H1 (cell line): ENCODE measurements around the gene FARP2. TPM values are rescaled to one million over a fixed set of nuclear protein-coding genes. Genes with fewer than 3 reads are reported as not detected.

Source experiments
- microRNA-seq, 2 experiments: library from miRNA; unstranded; fragments of <30 nt; microRNA quantifications; one replicate each; pipeline versions ENCODE4 to v1.2.0, GENCODE V29; 2016 to 2020; ENCODE audit warnings: borderline microRNAs expressed in 2 of 2, borderline number of aligned reads in 2 of 2, borderline replicate concordance in 1 of 2
- polyA plus RNA-seq, 7 experiments: library from polyadenylated mRNA; depleted of rRNA in 3 of 7; stranded (reverse) in 5 of 7; unstranded in 2 of 7; fragments of >200 nt in 5 of 7; fragments of 200-250 nt in 2 of 7; gene quantifications; 1 replicate in 5 of 7; 2 replicates in 1 of 7; 4 replicates in 1 of 7; pipeline versions ENCODE4 v1.2.1 to v1.2.3, GENCODE V29; 2011 to 2013; ENCODE audit warnings: missing spikeins in 2 of 7, mixed read lengths in 2 of 7
- small RNA-seq: library from polyadenylated mRNA; stranded (forward); fragments of <200 nt; extraction: miRNeasy Mini kit (QIAGEN cat#:217004); gene quantifications from one replicate; pipeline ENCODE3, GENCODE V24; 2013; ENCODE audit not compliant: insufficient read depth
- total RNA-seq: library from RNA; stranded (reverse); fragmentation: NEBNext Ultra II Directional; extraction: Animal tissue kit (Norgen Biotek cat#: 25700); gene quantifications from 2 replicates; pipeline ENCODE4 v1.2.1, GENCODE V29; 2021

FARP2 gene
- total and polyA plus RNA-seq, 2 of the 8 experiments (the other 6 are each of a cell fraction or from before 2014, with no cell fraction given): 12.4 to 33.4 TPM

Small RNA genes within 50 kb of the gene (microRNA-seq; reads per million reads assigned to microRNA genes)
- 0 reads per million in 2 experiments for gene MIR3133

Small RNA genes within 50 kb of the gene (small RNA-seq; reads per million reads assigned to genes)
- gene MIR3133: not detected

Other genes with a start within 250 kb of the FARP2 start
- 57.3 and 66.1 TPM in 2 replicates for gene PASK, start 206.8 kb upstream of the FARP2 start, total RNA-seq
- 20.5 and 26.5 TPM in 2 replicates for gene PASK, start 206.8 kb upstream of the FARP2 start, polyA plus RNA-seq (2011; rRNA removed)
- gene PPP1R7, start 205.8 kb upstream of the FARP2 start, total RNA-seq: 51.9 and 64.0 TPM in 2 replicates
- gene PPP1R7, start 205.8 kb upstream of the FARP2 start, polyA plus RNA-seq (2011; rRNA removed): 18.6 and 22.2 TPM in 2 replicates
- gene ANO7, start 167.6 kb upstream of the FARP2 start, total RNA-seq: 6.5 and 6.9 TPM in 2 replicates
- gene ANO7, start 167.6 kb upstream of the FARP2 start, polyA plus RNA-seq (2011; rRNA removed): 3.2 and 4.1 TPM in 2 replicates
- 329 and 360 TPM in 2 replicates for gene HDLBP, start 40.6 kb upstream of the FARP2 start, total RNA-seq
- gene HDLBP, start 40.6 kb upstream of the FARP2 start, polyA plus RNA-seq (2011; rRNA removed): 185 and 249 TPM in 2 replicates
- 373 and 392 TPM in 2 replicates for gene SEPTIN2, start 40.4 kb upstream of the FARP2 start, total RNA-seq
- 288 and 650 TPM in 2 replicates for gene SEPTIN2, start 40.4 kb upstream of the FARP2 start, polyA plus RNA-seq (2011; rRNA removed)
- 159 and 162 TPM in 2 replicates for gene STK25, start 152.3 kb downstream of the FARP2 start, total RNA-seq
- gene STK25, start 152.3 kb downstream of the FARP2 start, polyA plus RNA-seq (2011; rRNA removed): 546 and 743 TPM in 2 replicates
- 33.7 and 34.7 TPM in 2 replicates for gene BOK, start 202.5 kb downstream of the FARP2 start, total RNA-seq
- gene BOK, start 202.5 kb downstream of the FARP2 start, polyA plus RNA-seq (2011; rRNA removed): 37.6 and 47.9 TPM in 2 replicates